K562 (cell line): ENCODE measurements around the gene PTPRE. TPM values are rescaled to one million over a fixed set of nuclear protein-coding genes. Genes with fewer than 3 reads are reported as not detected.

Experiments used
- BHLHE40 ChIP-seq: IDR thresholded peaks from 2 replicates; pipeline ENCODE4 v1.6.1; 2011; ENCODE audit warnings: low read length, improper control_type of control experiment
- CAMTA2 ChIP-seq: fragments of 250-450 bp; sonication (Bioruptor Pico); conservative IDR thresholded peaks from 2 replicates; pipeline ENCODE4 v1.5.1; 2022
- GTF2F1 ChIP-seq: IDR thresholded peaks from 2 replicates; pipeline ENCODE4 v1.6.1; 2011; ENCODE audit warnings: low read depth, low read length, improper control_type of control experiment
- HCFC1 ChIP-seq: IDR thresholded peaks from 2 replicates; pipeline ENCODE4 v1.6.1; 2012; ENCODE audit warnings: low read depth, low read length, improper control_type of control experiment
- KDM4B ChIP-seq, 2 experiments: fragments of 450-650 bp in 1 of 2; sonication (generic) in 1 of 2; IDR thresholded peaks; 2 replicates each; pipeline ENCODE4 v1.6.1; 2016 to 2017; ENCODE audit warnings: borderline replicate concordance in 2 of 2, antibody characterized with exemption in 1 of 2, low read depth in 1 of 2, mild to moderate bottlenecking in 1 of 2
- MEIS2 ChIP-seq: fragments of 450-650 bp; IDR thresholded peaks from 2 replicates; pipeline ENCODE4 v1.6.1; 2014; ENCODE audit warnings: mild to moderate bottlenecking; ENCODE audit not compliant: partially characterized antibody
- MYBL2 ChIP-seq, 2 experiments: fragments of 450-650 bp in 1 of 2; sonication (generic) in 1 of 2; formaldehyde crosslinking in 1 of 2; IDR thresholded peaks; 2 replicates each; pipeline versions ENCODE4 v1.6.1 to v1.8.1; 2017 to 2022; ENCODE audit warnings: borderline replicate concordance in 1 of 2, inconsistent platforms in 1 of 2, low read depth in 1 of 2, mild to moderate bottlenecking in 1 of 2, missing genetic modification reagents in 1 of 2, moderate library complexity in 1 of 2
- NEUROD1 ChIP-seq: fragments of 150-350 bp; IDR thresholded peaks from 2 replicates; pipeline ENCODE4 v1.6.1; 2014; ENCODE audit warnings: borderline replicate concordance, low read length, low read depth; ENCODE audit not compliant: partially characterized antibody
- NFATC3 ChIP-seq: fragments of 450-650 bp; IDR thresholded peaks from 2 replicates; pipeline ENCODE4 v1.6.1; 2017; ENCODE audit warnings: mild to moderate bottlenecking
- NR2C2 ChIP-seq, 2 experiments: fragments of 200-800 bp in 1 of 2; sonication (Bioruptor generic) in 1 of 2; sonication (generic) in 1 of 2; formaldehyde crosslinking in 1 of 2; IDR thresholded peaks; 2 replicates each; pipeline versions ENCODE4 v1.6.1 to v1.8.0; 2016 to 2022; ENCODE audit warnings: mild to moderate bottlenecking in 1 of 2, missing compliant biosample characterization in 1 of 2, missing genetic modification characterization in 1 of 2, missing genetic modification reagents in 1 of 2
- PPARD ChIP-seq: fragments of 250-450 bp; sonication (Bioruptor Pico); IDR thresholded peaks from 2 replicates; pipeline ENCODE4 v1.8.0; 2022; ENCODE audit warnings: inconsistent platforms, mild to moderate bottlenecking, moderate library complexity
- TEAD4 ChIP-seq, 2 experiments: sonication (generic) in 1 of 2; formaldehyde crosslinking in 1 of 2; IDR thresholded peaks; 2 replicates each; pipeline versions ENCODE4 v1.6.1 to v1.8.0; 2012 to 2022; ENCODE audit warnings: borderline replicate concordance in 1 of 2, inconsistent platforms in 1 of 2, low read length in 1 of 2, mild to moderate bottlenecking in 1 of 2, missing genetic modification reagents in 1 of 2
- polyA plus RNA-seq, 8 experiments: library from polyadenylated mRNA; depleted of rRNA in 4 of 8; stranded (reverse) in 5 of 8; unstranded in 3 of 8; fragments of >200 nt; fragmentation: Nextera tagmentation in 2 of 8; fragmentation: Illumina TruSeq in 1 of 8; extraction: Ambion mirVana in 2 of 8; extraction: Trizol in 1 of 8; gene quantifications; 2 replicates each; pipeline versions ENCODE4 v1.2.1 to v1.2.3, GENCODE V29; 2011 to 2014; ENCODE audit warnings: inconsistent platforms in 1 of 8, missing spikeins in 1 of 8
- total RNA-seq, 7 experiments: library from RNA; depleted of rRNA in 6 of 7; stranded (reverse); fragments of >200 nt in 6 of 7; fragmentation: Illumina TruSeq in 2 of 7; extraction: Trizol in 2 of 7; gene quantifications; 2 replicates each; pipeline versions ENCODE4 v1.2.1 to v1.2.3, GENCODE V29; 2011 to 2021; ENCODE audit warnings: low replicate concordance in 1 of 7
- TF ChIP-seq, protein P1 (sequence below): fragments of 450-650 bp; IDR thresholded peaks from 2 replicates; pipeline ENCODE4 v1.6.1; 2016; ENCODE audit warnings: missing biosample characterization, missing genetic modification characterization
- TF ChIP-seq, protein P2 (sequence below): IDR thresholded peaks from 2 replicates; pipeline ENCODE4 v1.6.1; 2011; ENCODE audit not compliant: insufficient read length; ENCODE audit errors: extremely low read depth
- TF ChIP-seq, protein P3 (sequence below): fragments of 450-650 bp; formaldehyde crosslinking; IDR thresholded peaks from 2 replicates; pipeline ENCODE4 v1.4.0; 2022; ENCODE audit warnings: missing genetic modification characterization
- TF ChIP-seq, protein P4 (sequence below): fragments of 250-450 bp; sonication (Bioruptor Pico); IDR thresholded peaks from 2 replicates; pipeline ENCODE4 v1.5.0; 2021
- TF ChIP-seq, protein P5 (sequence below): fragments of 200-800 bp; sonication (Bioruptor generic); IDR thresholded peaks from 2 replicates; pipeline ENCODE4 v1.6.1; 2017; ENCODE audit warnings: missing genetic modification characterization, missing compliant biosample characterization
- TF ChIP-seq, protein P6 (sequence below): fragments of 450-650 bp; IDR thresholded peaks from 2 replicates; pipeline ENCODE4 v1.6.1; 2016; ENCODE audit warnings: borderline replicate concordance

The PTPRE gene
- total and polyA plus RNA-seq, 9 of the 15 experiments (the other 6 are each of a cell fraction or from before 2014, with no cell fraction given), result 0.01 to 0.13 (median 0.04) TPM; not detected in 4

DNA sequence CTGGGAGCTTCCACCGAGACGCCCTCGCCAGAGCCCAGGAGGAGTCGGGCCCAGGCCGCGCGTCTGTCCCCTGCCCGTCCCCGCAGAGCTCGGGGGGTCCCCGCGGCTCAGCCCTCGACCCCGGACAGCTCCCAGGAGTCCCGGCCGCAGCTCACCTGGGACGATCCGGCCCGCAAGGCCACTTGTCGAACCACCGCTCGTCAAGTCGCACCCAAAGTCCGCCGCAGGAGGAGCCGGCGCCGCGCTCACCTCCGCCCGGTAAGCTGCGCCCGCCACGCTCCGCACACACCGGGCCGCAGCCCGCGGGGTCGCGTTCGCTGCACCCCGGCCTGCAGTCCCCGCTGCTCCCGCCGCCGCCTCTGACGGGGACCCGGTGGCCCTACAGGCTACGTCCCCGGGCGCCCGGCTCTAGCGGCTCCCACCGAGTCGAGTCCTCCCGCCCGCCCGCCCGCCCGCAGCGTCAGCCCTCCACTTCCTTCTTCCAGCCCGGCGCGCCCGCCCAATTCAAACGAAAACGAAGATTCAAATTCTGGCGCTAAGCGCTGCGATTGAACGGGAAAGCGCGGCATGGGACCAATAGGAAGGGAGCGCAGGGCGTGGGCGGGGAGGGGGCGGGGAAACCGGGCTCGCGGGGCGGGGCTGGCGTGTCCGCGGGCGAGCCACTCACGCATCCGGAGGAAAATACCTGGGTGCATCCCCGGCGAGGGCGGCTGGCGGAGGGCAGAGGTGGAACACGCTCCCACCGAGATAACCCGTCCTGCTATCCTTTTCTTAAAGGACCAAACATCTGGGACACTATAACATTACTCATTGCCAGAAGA, 219.3 kb downstream of the PTPRE start, which contains the start of gene MKI67 (continued):
- TF ChIP-seq, protein P1, sequence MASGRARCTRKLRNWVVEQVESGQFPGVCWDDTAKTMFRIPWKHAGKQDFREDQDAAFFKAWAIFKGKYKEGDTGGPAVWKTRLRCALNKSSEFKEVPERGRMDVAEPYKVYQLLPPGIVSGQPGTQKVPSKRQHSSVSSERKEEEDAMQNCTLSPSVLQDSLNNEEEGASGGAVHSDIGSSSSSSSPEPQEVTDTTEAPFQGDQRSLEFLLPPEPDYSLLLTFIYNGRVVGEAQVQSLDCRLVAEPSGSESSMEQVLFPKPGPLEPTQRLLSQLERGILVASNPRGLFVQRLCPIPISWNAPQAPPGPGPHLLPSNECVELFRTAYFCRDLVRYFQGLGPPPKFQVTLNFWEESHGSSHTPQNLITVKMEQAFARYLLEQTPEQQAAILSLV (tag), result no peak
- TF ChIP-seq NR2C2 (CRISPR knock-in tag; IDR thresholded peaks at IDR 0.05) (no peak), NR2C2 (tag; IDR thresholded peaks at IDR 0.05) (no peak), MEIS2 (no peak), BHLHE40 (no peak), GTF2F1 (no peak), HCFC1 (no peak), CAMTA2 (CRISPR knock-in tag) (no peak), TEAD4 (IDR thresholded peaks at IDR 0.05; ENCODE audit: low read length) (no peak), TEAD4 (CRISPR knock-in tag; IDR thresholded peaks at IDR 0.05; ENCODE audit: borderline replicate concordance) (no peak), NEUROD1 (peak; percentile 67), NFATC3 (no peak), MYBL2 (IDR thresholded peaks at IDR 0.05; ENCODE audit: low read depth) (peak; percentile 97), MYBL2 (CRISPR knock-in tag; IDR thresholded peaks at IDR 0.05; ENCODE audit: borderline replicate concordance) (peak; percentile 88; the same call in 1 of the 2 replicates), KDM4B (IDR thresholded peaks at IDR 0.05; ENCODE audit: borderline replicate concordance in 2 of 2, low read depth in 1 of 2) (no peak), PPARD (CRISPR knock-in tag) (no peak)
- TF ChIP-seq, protein P2, sequence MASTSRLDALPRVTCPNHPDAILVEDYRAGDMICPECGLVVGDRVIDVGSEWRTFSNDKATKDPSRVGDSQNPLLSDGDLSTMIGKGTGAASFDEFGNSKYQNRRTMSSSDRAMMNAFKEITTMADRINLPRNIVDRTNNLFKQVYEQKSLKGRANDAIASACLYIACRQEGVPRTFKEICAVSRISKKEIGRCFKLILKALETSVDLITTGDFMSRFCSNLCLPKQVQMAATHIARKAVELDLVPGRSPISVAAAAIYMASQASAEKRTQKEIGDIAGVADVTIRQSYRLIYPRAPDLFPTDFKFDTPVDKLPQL, result no peak
- TF ChIP-seq, protein P3, sequence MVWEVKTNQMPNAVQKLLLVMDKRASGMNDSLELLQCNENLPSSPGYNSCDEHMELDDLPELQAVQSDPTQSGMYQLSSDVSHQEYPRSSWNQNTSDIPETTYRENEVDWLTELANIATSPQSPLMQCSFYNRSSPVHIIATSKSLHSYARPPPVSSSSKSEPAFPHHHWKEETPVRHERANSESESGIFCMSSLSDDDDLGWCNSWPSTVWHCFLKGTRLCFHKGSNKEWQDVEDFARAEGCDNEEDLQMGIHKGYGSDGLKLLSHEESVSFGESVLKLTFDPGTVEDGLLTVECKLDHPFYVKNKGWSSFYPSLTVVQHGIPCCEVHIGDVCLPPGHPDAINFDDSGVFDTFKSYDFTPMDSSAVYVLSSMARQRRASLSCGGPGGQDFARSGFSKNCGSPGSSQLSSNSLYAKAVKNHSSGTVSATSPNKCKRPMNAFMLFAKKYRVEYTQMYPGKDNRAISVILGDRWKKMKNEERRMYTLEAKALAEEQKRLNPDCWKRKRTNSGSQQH, result peak; percentile 81; the same call in 1 of the 2 replicates
- TF ChIP-seq, protein P4, sequence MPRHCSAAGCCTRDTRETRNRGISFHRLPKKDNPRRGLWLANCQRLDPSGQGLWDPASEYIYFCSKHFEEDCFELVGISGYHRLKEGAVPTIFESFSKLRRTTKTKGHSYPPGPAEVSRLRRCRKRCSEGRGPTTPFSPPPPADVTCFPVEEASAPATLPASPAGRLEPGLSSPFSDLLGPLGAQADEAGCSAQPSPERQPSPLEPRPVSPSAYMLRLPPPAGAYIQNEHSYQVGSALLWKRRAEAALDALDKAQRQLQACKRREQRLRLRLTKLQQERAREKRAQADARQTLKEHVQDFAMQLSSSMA (CRISPR knock-in tag), result no peak
- TF ChIP-seq, protein P5, sequence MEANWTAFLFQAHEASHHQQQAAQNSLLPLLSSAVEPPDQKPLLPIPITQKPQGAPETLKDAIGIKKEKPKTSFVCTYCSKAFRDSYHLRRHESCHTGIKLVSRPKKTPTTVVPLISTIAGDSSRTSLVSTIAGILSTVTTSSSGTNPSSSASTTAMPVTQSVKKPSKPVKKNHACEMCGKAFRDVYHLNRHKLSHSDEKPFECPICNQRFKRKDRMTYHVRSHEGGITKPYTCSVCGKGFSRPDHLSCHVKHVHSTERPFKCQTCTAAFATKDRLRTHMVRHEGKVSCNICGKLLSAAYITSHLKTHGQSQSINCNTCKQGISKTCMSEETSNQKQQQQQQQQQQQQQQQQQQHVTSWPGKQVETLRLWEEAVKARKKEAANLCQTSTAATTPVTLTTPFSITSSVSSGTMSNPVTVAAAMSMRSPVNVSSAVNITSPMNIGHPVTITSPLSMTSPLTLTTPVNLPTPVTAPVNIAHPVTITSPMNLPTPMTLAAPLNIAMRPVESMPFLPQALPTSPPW (CRISPR knock-in tag), result peak; percentile 80
- TF ChIP-seq, protein P6, sequence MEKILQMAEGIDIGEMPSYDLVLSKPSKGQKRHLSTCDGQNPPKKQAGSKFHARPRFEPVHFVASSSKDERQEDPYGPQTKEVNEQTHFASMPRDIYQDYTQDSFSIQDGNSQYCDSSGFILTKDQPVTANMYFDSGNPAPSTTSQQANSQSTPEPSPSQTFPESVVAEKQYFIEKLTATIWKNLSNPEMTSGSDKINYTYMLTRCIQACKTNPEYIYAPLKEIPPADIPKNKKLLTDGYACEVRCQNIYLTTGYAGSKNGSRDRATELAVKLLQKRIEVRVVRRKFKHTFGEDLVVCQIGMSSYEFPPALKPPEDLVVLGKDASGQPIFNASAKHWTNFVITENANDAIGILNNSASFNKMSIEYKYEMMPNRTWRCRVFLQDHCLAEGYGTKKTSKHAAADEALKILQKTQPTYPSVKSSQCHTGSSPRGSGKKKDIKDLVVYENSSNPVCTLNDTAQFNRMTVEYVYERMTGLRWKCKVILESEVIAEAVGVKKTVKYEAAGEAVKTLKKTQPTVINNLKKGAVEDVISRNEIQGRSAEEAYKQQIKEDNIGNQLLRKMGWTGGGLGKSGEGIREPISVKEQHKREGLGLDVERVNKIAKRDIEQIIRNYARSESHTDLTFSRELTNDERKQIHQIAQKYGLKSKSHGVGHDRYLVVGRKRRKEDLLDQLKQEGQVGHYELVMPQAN, result no peak
